HG02642 (cell line): ENCODE measurements around the gene IDUA.
"Not testable (repeated sequence)": the region's sequence is repeated elsewhere in the genome, so short reads cannot be mapped to it uniquely, and the experiment has no call there.

Experiments
- ATAC-seq: cut with Tn5 transposase; IDR thresholded peaks from one replicate; pipeline ENCODE4 v1.9.1; 2021; ENCODE audit warnings: mild to moderate bottlenecking; ENCODE audit not compliant: unreplicated experiment, poor library complexity

The IDUA gene

DNA sequence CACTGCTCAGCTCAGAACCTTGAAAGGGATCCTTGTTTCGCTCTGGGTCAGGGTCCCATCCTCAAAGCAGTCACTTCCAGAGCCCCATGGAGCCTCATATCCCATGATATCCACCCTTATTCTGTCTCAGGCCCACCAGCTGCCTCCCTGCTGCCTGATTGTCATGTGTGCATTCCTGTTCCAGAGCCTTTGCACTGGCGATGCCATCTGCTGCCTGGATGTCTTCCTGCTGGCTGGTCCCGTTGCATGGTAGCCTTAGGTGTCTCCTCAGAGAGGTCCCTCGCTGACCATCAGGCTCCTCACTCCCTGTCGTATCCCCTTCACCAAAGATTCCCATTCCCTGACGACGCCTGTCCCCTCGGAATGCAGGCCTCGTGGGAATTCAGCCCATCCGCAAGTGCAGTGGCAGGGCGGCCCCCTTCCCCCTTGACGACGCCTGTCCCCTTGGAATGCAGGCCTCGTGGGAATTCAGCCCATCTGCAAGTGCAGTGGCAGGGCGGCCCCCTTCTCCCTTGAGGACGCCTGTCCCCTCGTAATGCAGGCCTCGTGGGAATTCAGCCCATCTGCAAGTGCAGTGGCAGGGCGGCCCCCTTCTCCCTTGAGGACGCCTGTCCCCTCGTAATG, 12.5 kb downstream of the IDUA start:
- ATAC-seq, result not testable (repeated sequence)

DNA sequence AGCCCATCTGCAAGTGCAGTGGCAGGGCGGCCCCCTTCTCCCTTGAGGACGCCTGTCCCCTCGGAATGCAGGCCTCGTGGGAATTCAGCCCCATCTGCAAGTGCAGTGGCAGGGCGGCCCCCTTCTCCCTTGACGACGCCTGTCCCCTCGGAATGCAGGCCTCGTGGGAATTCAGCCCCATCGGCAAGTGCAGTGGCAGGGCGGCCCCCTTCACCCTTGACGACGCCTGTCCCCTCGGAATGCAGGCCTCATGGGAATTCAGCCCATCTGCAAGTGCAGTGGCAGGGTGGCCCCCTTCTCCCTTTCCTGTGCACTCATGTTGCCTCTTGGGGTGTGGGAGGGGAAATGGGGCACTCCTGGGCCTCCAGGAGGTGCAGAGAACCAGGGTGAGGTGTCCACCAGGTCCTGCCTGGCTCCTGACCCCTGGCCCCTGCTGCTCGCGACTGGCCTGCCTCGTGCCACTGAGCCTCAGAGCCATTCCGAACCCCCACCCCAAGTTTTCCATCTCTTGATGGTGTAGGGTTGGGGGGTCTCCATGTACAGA, 13.1 kb downstream of the IDUA start:
- no peak for ATAC-seq

DNA sequence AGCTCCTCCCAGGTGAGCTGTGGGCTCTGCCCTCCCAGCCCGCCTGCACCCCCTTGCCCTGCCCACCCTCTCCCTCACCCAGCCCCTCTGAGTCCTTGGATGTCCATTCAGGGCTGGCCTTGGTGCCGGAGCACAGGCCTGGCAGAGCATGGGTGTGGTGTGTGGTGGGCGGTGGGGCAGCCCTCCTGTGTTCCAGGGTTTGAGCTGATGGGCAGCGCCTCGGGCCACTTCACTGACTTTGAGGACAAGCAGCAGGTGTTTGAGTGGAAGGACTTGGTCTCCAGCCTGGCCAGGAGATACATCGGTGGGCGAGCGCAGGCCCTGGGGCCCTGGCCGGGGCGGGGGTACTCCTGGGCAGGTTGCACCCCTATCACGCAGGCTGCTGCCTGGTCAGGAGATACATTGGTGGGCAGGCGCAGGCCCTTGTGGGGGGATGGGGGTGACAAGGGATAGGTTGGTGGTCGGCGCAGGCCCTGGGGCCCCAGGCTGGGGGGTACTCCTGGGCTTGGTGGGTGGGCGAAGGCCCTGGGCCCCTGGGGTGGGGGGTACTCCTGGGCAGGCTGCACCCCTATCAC, 13.9 kb downstream of the IDUA start:
- no peak for ATAC-seq

DNA sequence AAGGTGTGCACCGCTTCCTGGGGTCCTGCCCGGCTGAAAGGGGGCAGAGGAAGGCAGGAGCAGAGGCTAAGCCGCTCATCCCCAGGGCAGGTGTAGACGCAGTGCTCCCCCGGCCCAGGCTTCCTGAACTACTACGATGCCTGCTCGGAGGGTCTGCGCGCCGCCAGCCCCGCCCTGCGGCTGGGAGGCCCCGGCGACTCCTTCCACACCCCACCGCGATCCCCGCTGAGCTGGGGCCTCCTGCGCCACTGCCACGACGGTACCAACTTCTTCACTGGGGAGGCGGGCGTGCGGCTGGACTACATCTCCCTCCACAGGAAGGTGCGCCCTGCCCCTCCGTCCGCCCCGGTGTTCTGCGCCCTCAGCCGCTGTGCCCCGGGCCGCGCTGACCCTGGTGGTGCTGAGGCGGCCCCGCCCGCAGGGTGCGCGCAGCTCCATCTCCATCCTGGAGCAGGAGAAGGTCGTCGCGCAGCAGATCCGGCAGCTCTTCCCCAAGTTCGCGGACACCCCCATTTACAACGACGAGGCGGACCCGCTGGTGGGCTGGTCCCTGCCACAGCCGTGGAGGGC, 14.8 kb downstream of the IDUA start:
- ATAC-seq, result no peak

DNA sequence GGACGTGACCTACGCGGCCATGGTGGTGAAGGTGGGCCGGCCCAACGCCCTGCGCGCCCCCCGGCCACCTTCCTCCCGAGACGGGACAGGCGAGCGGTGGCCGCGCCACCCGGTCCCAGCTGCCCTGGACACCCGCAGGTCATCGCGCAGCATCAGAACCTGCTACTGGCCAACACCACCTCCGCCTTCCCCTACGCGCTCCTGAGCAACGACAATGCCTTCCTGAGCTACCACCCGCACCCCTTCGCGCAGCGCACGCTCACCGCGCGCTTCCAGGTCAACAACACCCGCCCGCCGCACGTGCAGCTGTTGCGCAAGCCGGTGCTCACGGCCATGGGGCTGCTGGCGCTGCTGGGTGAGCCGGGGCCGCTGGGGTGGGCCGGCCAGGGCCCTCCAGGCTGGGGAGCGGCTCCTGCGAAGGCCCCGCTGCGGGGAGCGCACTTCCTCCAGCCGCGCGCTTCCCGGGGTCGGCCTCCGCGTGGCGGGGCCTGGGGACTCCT, 15.3 kb downstream of the IDUA start:
- no peak for ATAC-seq

DNA sequence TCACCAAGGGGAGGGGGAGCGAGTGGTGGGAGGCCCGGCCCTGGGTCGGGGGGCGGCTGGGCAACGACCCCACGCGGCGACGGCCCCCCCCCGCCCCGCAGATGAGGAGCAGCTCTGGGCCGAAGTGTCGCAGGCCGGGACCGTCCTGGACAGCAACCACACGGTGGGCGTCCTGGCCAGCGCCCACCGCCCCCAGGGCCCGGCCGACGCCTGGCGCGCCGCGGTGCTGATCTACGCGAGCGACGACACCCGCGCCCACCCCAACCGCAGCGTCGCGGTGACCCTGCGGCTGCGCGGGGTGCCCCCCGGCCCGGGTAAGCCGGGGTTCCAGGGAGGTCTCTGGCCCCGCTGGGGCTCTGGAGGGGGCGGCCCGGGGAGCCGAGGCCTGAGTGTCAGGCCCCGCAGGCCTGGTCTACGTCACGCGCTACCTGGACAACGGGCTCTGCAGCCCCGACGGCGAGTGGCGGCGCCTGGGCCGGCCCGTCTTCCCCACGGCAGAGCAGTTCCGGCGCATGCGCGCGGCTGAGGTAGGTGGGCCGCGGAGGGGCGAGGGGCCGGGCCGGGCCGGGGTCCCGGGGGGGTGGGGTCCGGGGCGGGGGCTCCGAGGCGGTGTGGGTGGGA, 15.9 kb downstream of the IDUA start:
- no peak for ATAC-seq

DNA sequence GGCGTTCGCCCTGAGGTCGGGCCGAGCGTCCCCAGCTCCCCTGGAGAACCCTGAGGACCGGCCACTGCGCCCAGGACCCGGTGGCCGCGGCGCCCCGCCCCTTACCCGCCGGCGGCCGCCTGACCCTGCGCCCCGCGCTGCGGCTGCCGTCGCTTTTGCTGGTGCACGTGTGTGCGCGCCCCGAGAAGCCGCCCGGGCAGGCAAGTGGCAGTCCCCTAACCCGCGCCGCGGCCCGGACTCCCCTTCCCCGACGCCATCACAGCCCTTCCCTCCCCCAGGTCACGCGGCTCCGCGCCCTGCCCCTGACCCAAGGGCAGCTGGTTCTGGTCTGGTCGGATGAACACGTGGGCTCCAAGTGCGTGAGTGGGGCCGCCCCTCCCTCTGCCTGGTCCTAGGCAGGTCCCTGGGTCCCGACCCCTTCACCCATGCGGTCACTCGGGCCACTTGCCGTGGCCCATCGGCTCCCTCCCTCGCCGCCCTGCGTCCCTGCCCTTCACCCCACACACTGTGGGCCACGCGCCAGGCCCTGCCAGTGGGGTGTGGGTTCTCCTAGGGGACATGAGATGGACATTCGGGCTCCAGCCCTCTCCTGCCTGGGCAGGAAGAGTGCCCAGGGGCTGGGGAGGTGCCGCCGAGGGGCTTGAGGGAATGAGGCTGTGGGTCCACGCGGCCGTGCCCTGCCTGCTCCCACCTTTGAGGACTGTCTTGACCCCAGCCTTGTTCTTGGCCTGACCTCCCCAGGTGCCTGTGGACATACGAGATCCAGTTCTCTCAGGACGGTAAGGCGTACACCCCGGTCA, 16.6 kb downstream of the IDUA start:
- ATAC-seq, result no peak

DNA sequence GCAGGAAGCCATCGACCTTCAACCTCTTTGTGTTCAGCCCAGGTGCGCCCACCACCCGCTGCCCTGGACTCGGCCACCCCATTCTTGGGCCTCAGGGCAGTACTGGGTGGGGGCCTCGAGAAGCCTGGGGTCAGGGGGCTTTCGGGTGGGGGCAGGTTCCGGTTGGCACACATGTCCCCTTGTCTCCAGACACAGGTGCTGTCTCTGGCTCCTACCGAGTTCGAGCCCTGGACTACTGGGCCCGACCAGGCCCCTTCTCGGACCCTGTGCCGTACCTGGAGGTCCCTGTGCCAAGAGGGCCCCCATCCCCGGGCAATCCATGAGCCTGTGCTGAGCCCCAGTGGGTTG, 17.2 kb downstream of the IDUA start:
- ATAC-seq, result no peak

DNA sequence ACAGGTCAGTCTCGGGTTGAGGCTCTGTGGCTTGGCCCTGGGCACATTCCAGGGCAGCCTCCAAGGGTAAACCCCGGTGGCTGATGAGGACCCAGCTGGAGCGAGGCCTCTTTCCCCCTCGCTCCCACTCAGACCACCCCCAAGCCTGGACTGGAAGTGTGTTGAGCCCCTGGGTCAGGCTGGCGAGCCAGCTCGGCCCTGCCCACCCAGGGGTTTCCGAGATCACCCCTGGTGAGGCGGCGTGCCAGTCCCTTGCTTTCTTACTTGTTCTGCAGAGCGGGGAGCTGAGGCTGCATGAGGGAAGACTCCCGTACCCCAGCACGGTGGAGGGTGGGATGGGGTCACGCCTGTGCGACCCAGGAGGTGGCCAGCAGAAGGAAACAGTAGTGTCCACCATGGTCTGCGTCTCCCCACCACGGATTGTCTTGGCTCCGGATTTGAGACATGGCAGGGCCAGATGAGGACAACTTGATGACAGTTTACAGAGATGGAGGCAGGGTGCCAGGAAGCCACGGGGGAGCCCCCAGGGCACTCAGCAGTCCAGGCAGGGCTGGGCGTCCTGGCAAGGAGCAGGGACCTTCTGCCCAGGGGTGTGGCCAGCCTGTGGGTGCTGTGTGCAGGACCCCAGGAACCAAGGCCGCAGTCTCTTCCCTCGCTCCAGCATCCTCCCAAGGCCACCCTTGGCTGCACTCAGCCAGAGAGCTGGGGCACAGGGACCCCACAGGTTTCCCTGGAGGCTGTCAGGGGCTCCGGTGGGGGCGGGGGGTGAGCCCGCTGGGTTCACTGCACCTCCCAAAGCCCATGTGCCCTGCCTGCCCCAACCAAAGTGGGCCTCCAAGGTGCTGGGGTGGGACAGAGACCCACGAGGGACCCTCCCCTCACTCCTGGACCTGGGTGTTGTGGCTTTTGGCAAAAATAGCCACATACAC, 18.0 kb downstream of the IDUA start:
- ATAC-seq, result no peak

DNA sequence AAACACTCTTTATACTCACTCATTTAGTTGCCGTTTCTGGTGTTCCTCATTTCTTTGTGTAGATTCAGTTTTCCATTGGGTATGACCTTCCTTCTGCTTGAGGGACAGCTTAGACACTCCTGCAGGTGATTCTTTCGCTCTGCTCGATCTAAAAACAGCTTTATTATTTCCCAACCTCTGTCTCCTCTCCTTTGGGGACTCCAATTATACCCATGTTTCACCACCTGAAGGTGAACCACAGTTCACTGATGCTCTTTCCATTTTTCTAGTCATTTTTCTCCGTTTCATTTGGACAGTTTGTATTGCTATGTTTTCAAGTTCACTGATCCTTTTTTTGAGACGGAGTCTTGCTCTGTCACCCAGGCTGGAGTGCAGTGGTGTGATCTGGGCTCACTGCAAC, 20.0 kb downstream of the IDUA start:
- no peak for ATAC-seq

DNA sequence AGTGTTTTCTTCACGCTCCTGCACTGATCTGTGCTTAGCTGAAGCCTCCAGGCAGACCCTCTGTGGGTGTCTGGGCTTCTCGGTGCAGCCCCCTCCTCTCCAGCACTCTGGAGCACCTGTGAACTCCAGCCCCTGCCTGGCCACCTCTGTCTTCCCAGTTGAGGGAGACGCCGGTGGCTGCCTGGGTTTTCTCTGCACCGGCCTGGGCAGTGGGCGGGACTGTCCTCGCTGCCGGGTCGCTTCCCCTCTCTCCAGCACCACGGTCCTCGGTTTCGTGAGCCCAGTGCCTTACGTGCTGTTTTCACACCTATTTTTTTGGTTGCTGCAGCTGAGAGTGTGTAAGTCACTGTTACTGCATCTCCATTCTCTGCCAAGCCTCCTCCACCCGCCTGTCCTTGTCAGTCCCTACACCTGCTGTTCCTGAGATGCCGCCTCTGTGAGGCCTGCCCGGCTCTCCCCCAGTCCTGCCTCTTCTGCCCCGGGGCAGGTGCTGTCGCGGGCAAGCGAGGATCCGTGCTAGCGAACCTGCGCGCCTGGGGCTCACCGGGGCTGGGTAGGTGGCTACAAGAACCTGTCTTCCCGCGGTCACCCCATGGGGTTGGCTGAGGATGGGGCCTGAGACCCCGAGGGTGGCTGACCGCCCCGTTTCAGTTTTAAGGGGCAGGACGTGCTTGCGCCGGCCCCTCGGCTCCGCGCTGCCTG, 22.1 kb downstream of the IDUA start:
- ATAC-seq, result peak; percentile 5

DNA sequence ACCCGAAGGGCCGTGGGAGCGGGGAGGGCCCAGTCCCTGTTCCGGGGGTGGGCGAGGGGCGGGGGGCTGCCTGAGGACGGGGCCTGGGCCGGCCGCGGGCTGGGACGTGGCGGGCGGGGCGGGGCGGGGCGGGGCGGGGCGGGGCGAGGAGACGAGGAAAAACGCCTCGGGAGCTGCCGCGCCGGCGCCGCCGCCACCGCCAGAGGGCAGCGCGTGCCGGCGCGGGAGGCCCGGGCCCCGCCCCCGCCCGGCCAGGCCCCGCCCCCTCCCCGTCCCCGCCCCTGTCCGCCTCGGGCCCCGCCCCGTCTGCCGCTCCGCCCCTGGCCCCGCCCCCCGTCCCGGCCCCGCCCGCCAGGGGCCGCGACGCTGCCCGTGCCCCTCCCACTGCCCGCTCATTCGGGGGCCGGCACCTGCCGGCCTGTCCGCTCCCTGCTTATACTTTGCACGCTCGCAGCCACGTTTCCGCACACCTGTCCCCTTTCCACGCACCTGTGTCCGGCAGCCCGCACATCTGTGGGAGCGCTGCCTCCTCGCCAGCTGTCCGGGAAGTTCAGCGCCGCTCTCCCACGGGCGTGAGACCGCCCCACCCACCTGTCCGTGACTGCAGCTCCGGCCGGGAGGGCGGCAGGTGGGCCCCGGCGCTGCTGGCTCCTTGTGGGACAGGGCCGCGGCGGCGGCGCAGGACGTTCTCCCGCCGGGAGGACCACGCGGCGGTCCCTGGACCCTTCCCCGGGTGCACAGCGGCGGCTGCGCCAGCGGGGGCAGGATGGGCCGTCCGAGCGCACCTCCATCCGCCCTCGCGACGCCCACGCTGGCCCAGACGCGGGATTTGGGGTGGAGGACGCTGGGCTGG, 22.9 kb downstream of the IDUA start:
- ATAC-seq, result peak; percentile 52

DNA sequence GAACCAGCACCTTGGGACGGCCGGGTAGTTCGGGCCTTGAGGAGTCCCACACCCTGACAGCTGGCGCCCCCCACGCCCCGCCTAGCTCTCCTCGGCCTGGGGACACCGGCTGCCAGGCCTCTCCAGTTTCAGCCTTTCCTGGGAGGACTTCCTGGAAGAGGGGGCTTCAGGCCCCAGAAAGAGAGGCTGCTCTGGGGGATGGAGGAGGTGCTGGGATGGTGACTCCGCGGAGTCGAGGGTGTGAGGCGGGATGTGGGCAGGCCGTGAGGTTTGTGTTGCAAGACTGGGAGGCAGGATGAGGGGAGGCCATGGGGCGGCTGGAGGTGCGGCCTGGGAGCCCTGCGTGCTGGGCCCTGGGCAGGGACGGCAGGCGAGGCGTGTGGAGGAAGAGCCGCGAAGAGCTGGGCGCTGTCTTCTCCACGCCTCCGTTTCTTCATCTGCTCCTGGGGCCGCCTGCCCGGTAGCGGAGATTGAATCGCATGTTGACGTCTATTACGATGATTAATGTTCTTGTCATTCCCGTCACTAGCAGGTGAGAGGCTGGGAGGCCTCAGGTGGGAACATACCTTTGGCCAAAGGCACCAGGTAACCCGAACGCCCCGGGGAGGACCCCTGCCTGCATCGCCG, 23.7 kb downstream of the IDUA start:
- no peak for ATAC-seq

DNA sequence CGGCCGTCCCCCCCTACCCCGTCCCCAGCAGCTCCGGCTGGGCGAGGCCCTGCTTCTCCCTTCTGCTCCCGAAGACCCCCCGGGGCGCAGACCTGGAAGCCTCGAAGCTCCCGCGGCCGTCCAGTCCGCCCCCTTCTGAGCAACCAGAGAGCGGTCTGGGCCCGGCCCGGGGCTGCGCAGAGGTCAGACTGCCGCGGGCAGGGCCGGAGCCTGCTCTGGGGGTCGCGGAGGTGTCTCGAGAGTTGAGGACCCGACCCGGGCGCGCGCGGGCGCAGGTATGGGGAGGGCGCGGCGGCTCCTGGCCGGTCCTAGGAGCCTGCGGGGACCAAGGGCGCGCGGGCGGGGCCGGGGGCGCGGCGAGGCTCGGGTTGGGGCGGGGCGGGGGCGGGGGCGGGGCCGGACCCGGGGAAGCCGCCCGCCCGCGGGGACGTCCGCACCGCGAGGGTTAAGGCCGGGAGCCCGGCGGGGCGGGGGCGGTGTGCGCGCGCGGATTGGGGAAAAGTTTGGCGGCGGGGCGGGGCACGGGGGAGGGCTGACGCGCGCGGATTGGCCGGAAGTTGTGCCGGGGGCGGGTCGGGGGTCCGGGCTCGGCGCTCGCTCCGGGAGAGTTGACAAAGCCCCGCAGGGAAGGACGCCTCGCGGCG, 24.3 kb downstream of the IDUA start, which contains the start of gene FGFRL1:
Gene FGFRL1, plus strand, starts transcription at position 605 of the 644 bp plus-strand sequence. CDS start 860 bp downstream, outside the sequence.
- peak; percentile 40 for ATAC-seq

DNA sequence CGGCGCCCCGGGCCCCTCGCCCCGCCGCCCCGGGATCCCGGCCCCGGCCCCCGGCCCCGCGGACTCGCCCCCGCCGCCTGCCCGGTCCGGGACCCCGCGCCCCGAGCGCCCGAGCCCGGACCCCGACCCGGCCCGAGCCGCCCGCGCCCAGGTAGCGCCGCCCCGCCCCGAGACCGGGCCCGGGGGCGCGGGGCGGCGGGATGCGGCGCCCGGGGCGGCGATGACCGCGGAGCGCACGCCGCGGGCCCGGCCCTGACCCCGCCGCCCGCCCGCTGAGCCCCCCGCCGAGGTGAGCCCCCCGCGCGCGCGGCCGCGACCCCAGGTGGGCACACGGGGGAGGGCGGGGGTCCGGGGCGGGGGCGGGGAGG, 24.8 kb downstream of the IDUA start:
- peak; percentile 6 for ATAC-seq

DNA sequence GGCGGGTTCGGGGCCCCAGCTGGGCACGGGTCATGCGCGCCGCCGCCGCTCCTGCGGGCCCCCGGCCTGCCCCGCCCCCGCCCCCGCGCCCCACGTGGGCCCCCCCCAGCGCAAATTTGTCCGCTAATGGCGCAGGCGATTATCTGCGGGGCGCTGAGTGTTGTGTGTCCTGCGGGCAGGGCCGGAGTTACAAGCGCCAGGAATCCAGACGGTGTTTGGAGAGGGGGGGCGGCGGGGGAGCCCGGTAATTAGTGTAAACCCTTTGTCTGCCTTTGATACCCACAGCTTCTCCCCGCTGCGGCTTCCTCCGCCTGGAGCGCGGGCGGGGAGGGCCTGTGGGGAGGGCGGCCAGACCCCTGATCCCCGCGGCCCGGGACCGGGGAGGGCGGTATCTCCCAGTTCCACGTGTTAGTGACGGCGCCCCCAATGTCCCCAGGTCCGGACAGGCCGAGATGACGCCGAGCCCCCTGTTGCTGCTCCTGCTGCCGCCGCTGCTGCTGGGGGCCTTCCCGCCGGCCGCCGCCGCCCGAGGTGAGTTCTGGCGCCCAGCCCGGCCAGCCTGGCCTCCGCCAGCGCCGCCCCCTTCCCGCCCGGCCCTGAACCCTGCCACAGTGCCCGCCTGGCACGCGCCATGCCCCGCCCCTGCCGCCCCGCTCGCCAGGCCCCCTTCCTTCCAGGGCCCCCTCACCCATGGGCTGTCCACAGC, 25.3 kb downstream of the IDUA start:
- ATAC-seq, result no peak
